B cell (primary cell): ENCODE results near the gene CDCA8. TPM values are rescaled to one million over a fixed set of nuclear protein-coding genes. Genes with fewer than 3 reads are reported as not detected.

Source experiments
- ATAC-seq: fragments of 200-7000 bp; cut with Tn5 transposase; one replicate; pipeline ENCODE4 v1.10.0; 2021; ENCODE audit warnings: low read depth, mild to moderate bottlenecking, moderate number of reproducible peaks, moderate library complexity
- CTCF ChIA-PET: fragments of 350-600 bp; sonication (Branson Sonifier 250); formaldehyde crosslinking; loops from one replicate; lab custom pipeline; 2021; ENCODE audit warnings: antibody characterized with exemption, inconsistent platforms; lab: Charles Lee
- POLR2A ChIA-PET: fragments of 350-600 bp; sonication (Branson Sonifier 250); formaldehyde crosslinking; loops from one replicate; lab custom pipeline; 2021; ENCODE audit warnings: antibody characterized with exemption; lab: Charles Lee
- DNase-seq: peaks from one replicate; pipeline ENCODE4 v3.0.0; 2013
- H2AFZ ChIP-seq: 2 replicates; pipeline ENCODE4 v1.6.1; 2012; ENCODE audit warnings: mild to moderate bottlenecking, low read depth, low read length; ENCODE audit not compliant: insufficient read depth, poor library complexity, severe bottlenecking
- H3K27ac ChIP-seq, 2 donors: 1 replicate in 1 of 2; 2 replicates in 1 of 2; pipeline ENCODE4 v1.5.1; 2012 to 2013; ENCODE audit warnings: low read length in 2 of 2, mild to moderate bottlenecking in 2 of 2, moderate library complexity in 1 of 2
- H3K27me3 ChIP-seq, 4 experiments: fragments of 200-600 bp in 1 of 4; sonication (generic) in 1 of 4; replicated peaks in 1 of 4; 1 replicate in 2 of 4; 2 replicates in 2 of 4; pipeline versions ENCODE4 v1.6.1 to v1.7.0; 2013 to 2016; ENCODE audit warnings: low read length in 3 of 4, mild to moderate bottlenecking in 2 of 4, mixed read lengths in 1 of 4, moderate library complexity in 1 of 4; ENCODE audit not compliant: insufficient read depth in 4 of 4, control insufficient read depth in 3 of 4; ENCODE audit errors: control extremely low read depth in 1 of 4
- H3K36me3 ChIP-seq, 2 experiments: replicated peaks in 1 of 2; 1 replicate in 1 of 2; 2 replicates in 1 of 2; pipeline versions ENCODE4 v1.6.1 to v1.7.1; 2013; ENCODE audit warnings: low read length in 1 of 2; ENCODE audit not compliant: insufficient read depth in 2 of 2, control insufficient read depth in 1 of 2; ENCODE audit errors: control extremely low read depth in 1 of 2, extremely low read depth in 1 of 2
- H3K4me1 ChIP-seq, 2 donors: fragments of 200-600 bp in 1 of 2; sonication (generic) in 1 of 2; 1 replicate in 1 of 2; 2 replicates in 1 of 2; pipeline versions ENCODE4 v1.5.1 to v1.6.1; 2013 to 2017; ENCODE audit warnings: low read length in 2 of 2; ENCODE audit not compliant: control insufficient read depth in 2 of 2, insufficient read depth in 2 of 2
- H3K4me2 ChIP-seq: replicated peaks from 2 replicates; pipeline ENCODE3; 2012; ENCODE audit warnings: mild to moderate bottlenecking, low read depth, low read length; ENCODE audit not compliant: poor library complexity, severe bottlenecking
- H3K4me3 ChIP-seq, 5 experiments: fragments of 200-600 bp in 1 of 5; sonication (generic) in 1 of 5; 1 replicate in 3 of 5; 2 replicates in 2 of 5; pipeline versions ENCODE4 v1.5.1 to v1.7.0; 2011 to 2016; ENCODE audit warnings: low read length in 4 of 5, mild to moderate bottlenecking in 4 of 5, low read depth in 2 of 5, control low read depth in 1 of 5, moderate library complexity in 1 of 5; ENCODE audit not compliant: insufficient read depth in 1 of 5; ENCODE audit errors: control extremely low read depth in 1 of 5, extremely low read depth in 1 of 5
- H3K79me2 ChIP-seq: fragments of 200-600 bp; sonication (generic); one replicate; pipeline ENCODE4 v1.6.0; 2016; ENCODE audit warnings: low read length; ENCODE audit not compliant: control insufficient read depth, insufficient read depth
- H3K9ac ChIP-seq: fragments of 200-600 bp; sonication (generic); 2 replicates; pipeline ENCODE4 v1.6.1; 2017; ENCODE audit warnings: mild to moderate bottlenecking, low read length, moderate library complexity
- H3K9me3 ChIP-seq, 3 donors: one replicate each; pipeline versions ENCODE4 v1.6.1 to v1.7.1; 2013; ENCODE audit warnings: low read length in 2 of 3; ENCODE audit not compliant: control insufficient read depth in 2 of 3, insufficient read depth in 1 of 3; ENCODE audit errors: control extremely low read depth in 1 of 3
- H4K20me1 ChIP-seq: 2 replicates; pipeline ENCODE4 v1.6.0; 2012; ENCODE audit warnings: mild to moderate bottlenecking, low read length; ENCODE audit not compliant: insufficient read depth, control insufficient read depth, poor library complexity, severe bottlenecking
- H3K27ac Mint-ChIP-seq: one replicate; pipeline ENCODE4 v1.8.0; 2021; ENCODE audit warnings: mixed read lengths
- H3K27me3 Mint-ChIP-seq: one replicate; pipeline ENCODE4 v1.8.0; 2021; ENCODE audit warnings: mixed read lengths
- H3K4me1 Mint-ChIP-seq: one replicate; pipeline ENCODE4 v1.8.0; 2021; ENCODE audit warnings: mixed read lengths
- H3K4me3 Mint-ChIP-seq: one replicate; pipeline ENCODE4 v1.8.0; 2021; ENCODE audit warnings: mixed read lengths
- H3K9me3 Mint-ChIP-seq: one replicate; pipeline ENCODE4 v1.8.0; 2022; ENCODE audit warnings: mixed read lengths; ENCODE audit not compliant: insufficient read depth
- CTCF ChIP-seq: fragments of 200-600 bp; IDR thresholded peaks from one replicate; pipeline ENCODE4 v1.8.0; 2022; ENCODE audit warnings: antibody characterized with exemption, mild to moderate bottlenecking
- EZH2 ChIP-seq: IDR thresholded peaks from 2 replicates; pipeline ENCODE4 v1.6.1; 2012; ENCODE audit warnings: borderline replicate concordance, low read depth, mild to moderate bottlenecking, moderate library complexity, low read length; ENCODE audit not compliant: insufficient read depth, poor library complexity, severe bottlenecking
- WGBS: methylation state at CpG from one replicate; pipeline ENCODE4 v1.1.5; 2013; ENCODE audit warnings: missing lambda C conversion rate; ENCODE audit not compliant: insufficient coverage; 5-methylcytosine and 5-hydroxymethylcytosine counted together
- intact Hi-C: fragments of 100-400 bp; cut with micrococcal nuclease; formaldehyde crosslinking; loops from one replicate; pipeline ENCODE4 v1.10.0; 2022
- polyA plus RNA-seq: library from polyadenylated mRNA; depleted of rRNA; stranded (reverse); fragments of >200 nt; gene quantifications from 2 replicates; pipeline ENCODE4 v1.2.3, GENCODE V29; 2012
- total RNA-seq, 2 donors: library from RNA; stranded (reverse); fragments of 120-200 nt in 1 of 2; gene quantifications; 1 replicate in 1 of 2; 2 replicates in 1 of 2; pipeline versions ENCODE4 v1.2.3 to v1.2.4, GENCODE V29; 2013 to 2022

The CDCA8 gene
- total and polyA plus RNA-seq, 2 donors (not counting 1 experiment from before 2014, with no cell fraction given): 1.3 to 1.6 TPM

GRCh38 chr1:37739222-37739621 lies 46.9 kb downstream of the CDCA8 start:
- Histone ChIP-seq H3K36me3 (no peaks in the 10 kb centered on the region), H3K27me3 (peaks cover 0 to 28% (median 13%) of the 10 kb centered on the region in 4 experiments), H3K4me1 (no peaks in the 10 kb centered on the region), H3K9me3 (peaks cover 0 to 8% (median 3%) of the 10 kb centered on the region in 3 donors), H3K27ac (no peak overlapping the region), H3K9ac (no peak overlapping the region), H3K4me3 (no peak overlapping the region), H2AFZ (no peak overlapping the region), H4K20me1 (no peaks in the 10 kb centered on the region), H3K4me2 (no peak overlapping the region), H3K79me2 (no peaks in the 10 kb centered on the region)
- CTCF ChIA-PET: no interaction called here
- H3K4me3 Mint-ChIP-seq: no peak overlapping the region
- TF ChIP-seq EZH2 (no peak), CTCF (no peak)
- H3K9me3 Mint-ChIP-seq: no peaks in the 10 kb centered on the region
- no CpG with 5 or more reads among the region's 2 CpGs for WGBS
- POLR2A ChIA-PET: interaction anchor here (0.7 kb wide), 1 partner anchor 1973 kb away, joined by 5 read pairs; no protein-coding TSS in a partner anchor
- no peak for ATAC-seq
- H3K27me3 Mint-ChIP-seq: peaks cover 57% of the 10 kb centered on the region
- no peak for DNase-seq
- intact Hi-C loops: no loop called here
- no peak overlapping the region for H3K27ac Mint-ChIP-seq
- no peaks in the 10 kb centered on the region for H3K4me1 Mint-ChIP-seq

- no peak for DNase-seq
- ChIA-PET POLR2A (no interaction called here), CTCF (no interaction called here)
- H3K9me3 Mint-ChIP-seq: no peaks in the 10 kb centered on the region
- Histone ChIP-seq H3K36me3 (no peaks in the 10 kb centered on the region), H3K4me3 (no peak overlapping the region), H2AFZ (no peak overlapping the region), H3K27ac (no peak overlapping the region), H3K4me1 (no peaks in the 10 kb centered on the region), H3K27me3 (peaks cover 0 to 17% (median 10%) of the 10 kb centered on the region in 4 experiments), H3K9ac (no peak overlapping the region), H3K4me2 (no peak overlapping the region), H3K9me3 (peaks cover 0 to 8% (median 3%) of the 10 kb centered on the region in 3 donors), H3K79me2 (no peaks in the 10 kb centered on the region), H4K20me1 (no peaks in the 10 kb centered on the region)
- no peak for ATAC-seq
- intact Hi-C loops: no loop called here
- no peaks in the 10 kb centered on the region for H3K4me1 Mint-ChIP-seq
- TF ChIP-seq CTCF: no peak
- TF ChIP-seq EZH2: no peak
- H3K4me3 Mint-ChIP-seq: no peak overlapping the region
- H3K27ac Mint-ChIP-seq: no peak overlapping the region
- 85% methylated on average over 4 of the region's 9 CpGs for WGBS
- peaks cover 48% of the 10 kb centered on the region for H3K27me3 Mint-ChIP-seq
These were observed 48.8 kb downstream of the CDCA8 start for GRCh38 chr1:37741130-37741529.
